HUES48 (cell line): Measurements from ENCODE around the gene RPS23.

Experiments used
- H3K27ac ChIP-seq: one replicate; pipeline ENCODE4 v1.7.0; 2013; ENCODE audit warnings: low read depth, low read length, inconsistent platforms
- H3K27me3 ChIP-seq: 2 replicates; pipeline ENCODE4 v1.6.1; 2013; ENCODE audit warnings: mild to moderate bottlenecking, low read length; ENCODE audit not compliant: control insufficient read depth, insufficient read depth
- H3K36me3 ChIP-seq: 2 replicates; pipeline ENCODE4 v1.6.1; 2013; ENCODE audit warnings: low read length; ENCODE audit not compliant: control insufficient read depth, insufficient read depth
- H3K4me1 ChIP-seq: 2 replicates; pipeline ENCODE4 v1.6.1; 2013; ENCODE audit warnings: mild to moderate bottlenecking, low read length; ENCODE audit not compliant: control insufficient read depth, insufficient read depth
- H3K4me3 ChIP-seq: 2 replicates; pipeline ENCODE4 v1.5.1; 2013; ENCODE audit warnings: mild to moderate bottlenecking, low read depth, low read length
- H3K9ac ChIP-seq: 2 replicates; pipeline ENCODE4 v1.6.1; 2013; ENCODE audit warnings: mild to moderate bottlenecking, low read depth, low read length, moderate library complexity
- H3K9me3 ChIP-seq: 2 replicates; pipeline ENCODE4 v1.6.1; 2013; ENCODE audit warnings: low read length; ENCODE audit not compliant: control insufficient read depth, insufficient read depth

The RPS23 gene

GRCh38 chr5:82309091-82309531 is 31.0 kb upstream of the RPS23 start:
- Histone ChIP-seq H3K4me3 (no peak overlapping the region), H3K36me3 (no peaks in the 10 kb centered on the region), H3K9me3 (peaks cover 8% of the 10 kb centered on the region; the same call in 1 of the 2 replicates), H3K9ac (no peak overlapping the region), H3K27ac (no peak overlapping the region), H3K27me3 (no peaks in the 10 kb centered on the region), H3K4me1 (peaks cover 22% of the 10 kb centered on the region)

GRCh38 chr5:82308416-82308815 is 30.3 kb upstream of the RPS23 start:
- no peak overlapping the region for H3K27ac ChIP-seq
- peaks cover 8% of the 10 kb centered on the region; the same call in 1 of the 2 replicates for H3K9me3 ChIP-seq
- no peaks in the 10 kb centered on the region for H3K27me3 ChIP-seq
- H3K4me3 ChIP-seq: no peak overlapping the region
- no peaks in the 10 kb centered on the region for H3K36me3 ChIP-seq
- peaks cover 19% of the 10 kb centered on the region for H3K4me1 ChIP-seq
- no peak overlapping the region for H3K9ac ChIP-seq

GRCh38 chr5:82307451-82307850 is 29.3 kb upstream of the RPS23 start:
- Histone ChIP-seq H3K9me3 (peaks cover 8% of the 10 kb centered on the region; the same call in 1 of the 2 replicates), H3K4me3 (no peak overlapping the region), H3K36me3 (no peaks in the 10 kb centered on the region), H3K9ac (no peak overlapping the region), H3K27ac (no peak overlapping the region), H3K4me1 (peaks cover 10% of the 10 kb centered on the region; the same call in 1 of the 2 replicates), H3K27me3 (no peaks in the 10 kb centered on the region)

- H3K9ac ChIP-seq: no peak overlapping the region
- peaks cover 8% of the 10 kb centered on the region; the same call in 1 of the 2 replicates for H3K9me3 ChIP-seq
- no peak overlapping the region for H3K4me3 ChIP-seq
- no peaks in the 10 kb centered on the region for H3K36me3 ChIP-seq
- H3K27me3 ChIP-seq: no peaks in the 10 kb centered on the region
- H3K27ac ChIP-seq: peak overlapping the region; percentile 35
- peaks cover 9% of the 10 kb centered on the region; the same call in 1 of the 2 replicates for H3K4me1 ChIP-seq
Observed at GRCh38 chr5:82306151-82306550, 28.0 kb upstream of the RPS23 start.

GRCh38 chr5:82301190-82301589 is 23.0 kb upstream of the RPS23 start:
- Histone ChIP-seq H3K9me3 (no peaks in the 10 kb centered on the region), H3K9ac (no peak overlapping the region), H3K4me1 (peaks cover 7% of the 10 kb centered on the region), H3K4me3 (no peak overlapping the region), H3K36me3 (no peaks in the 10 kb centered on the region), H3K27ac (no peak overlapping the region), H3K27me3 (no peaks in the 10 kb centered on the region)

- Histone ChIP-seq H3K4me3 (no peak overlapping the region), H3K4me1 (peaks cover 24% of the 10 kb centered on the region), H3K27ac (no peak overlapping the region), H3K27me3 (no peaks in the 10 kb centered on the region), H3K9me3 (no peaks in the 10 kb centered on the region), H3K36me3 (no peaks in the 10 kb centered on the region), H3K9ac (no peak overlapping the region)
Observed at GRCh38 chr5:82298668-82299067, 20.5 kb upstream of the RPS23 start.

GRCh38 chr5:82297711-82298110 is 19.6 kb upstream of the RPS23 start:
- H3K4me3 ChIP-seq: no peak overlapping the region
- no peaks in the 10 kb centered on the region for H3K9me3 ChIP-seq
- no peak overlapping the region for H3K27ac ChIP-seq
- no peaks in the 10 kb centered on the region for H3K27me3 ChIP-seq
- H3K9ac ChIP-seq: no peak overlapping the region
- no peaks in the 10 kb centered on the region for H3K36me3 ChIP-seq
- H3K4me1 ChIP-seq: peaks cover 32% of the 10 kb centered on the region

GRCh38 chr5:82296929-82297328 is 18.8 kb upstream of the RPS23 start:
- Histone ChIP-seq H3K9ac (no peak overlapping the region), H3K4me1 (peaks cover 35% of the 10 kb centered on the region)

GRCh38 chr5:82295959-82296531 is 17.9 kb upstream of the RPS23 start:
- H3K36me3 ChIP-seq: no peaks in the 10 kb centered on the region
- no peak overlapping the region for H3K4me3 ChIP-seq
- no peaks in the 10 kb centered on the region for H3K9me3 ChIP-seq
- H3K27me3 ChIP-seq: no peaks in the 10 kb centered on the region
- H3K4me1 ChIP-seq: peaks cover 43% of the 10 kb centered on the region
- H3K9ac ChIP-seq: no peak overlapping the region
- H3K27ac ChIP-seq: peak overlapping the region; percentile 50

More at GRCh38 chr5:82296929-82297328, 18.8 kb upstream of the RPS23 start:
- Histone ChIP-seq H3K27me3 (no peaks in the 10 kb centered on the region), H3K36me3 (no peaks in the 10 kb centered on the region), H3K9me3 (no peaks in the 10 kb centered on the region), H3K4me3 (no peak overlapping the region), H3K27ac (no peak overlapping the region)

- Histone ChIP-seq H3K27ac (peak overlapping the region; percentile 50), H3K4me1 (peaks cover 51% of the 10 kb centered on the region), H3K27me3 (no peaks in the 10 kb centered on the region), H3K9me3 (no peaks in the 10 kb centered on the region), H3K4me3 (no peak overlapping the region), H3K36me3 (no peaks in the 10 kb centered on the region), H3K9ac (no peak overlapping the region)
Observed at GRCh38 chr5:82295144-82295543, 17.0 kb upstream of the RPS23 start.

GRCh38 chr5:82291420-82291819 is 13.3 kb upstream of the RPS23 start:
- H3K27me3 ChIP-seq: no peaks in the 10 kb centered on the region
- no peak overlapping the region for H3K27ac ChIP-seq
- no peaks in the 10 kb centered on the region for H3K36me3 ChIP-seq
- peaks cover 60% of the 10 kb centered on the region for H3K4me1 ChIP-seq
- H3K9ac ChIP-seq: no peak overlapping the region
- H3K9me3 ChIP-seq: no peaks in the 10 kb centered on the region
- no peak overlapping the region for H3K4me3 ChIP-seq
